BE2C (cell line): ENCODE results near the gene EPHB2.

Experiments
- DNase-seq: peaks from one replicate; pipeline ENCODE4 v3.0.0-alpha.2; 2020
- H3K27me3 ChIP-seq: fragments of 250-450 bp; sonication (Bioruptor Pico); 2 replicates; pipeline ENCODE4 v1.5.1; 2020; ENCODE audit warnings: mild to moderate bottlenecking
- H3K36me3 ChIP-seq: fragments of 250-450 bp; sonication (Bioruptor Pico); 2 replicates; pipeline ENCODE4 v1.5.1; 2020; ENCODE audit warnings: mild to moderate bottlenecking
- H3K4me1 ChIP-seq: fragments of 250-450 bp; sonication (Bioruptor Pico); 2 replicates; pipeline ENCODE4 v1.5.1; 2020
- H3K4me3 ChIP-seq: 2 replicates; pipeline ENCODE4 v1.5.1; 2011; ENCODE audit warnings: low read depth, low read length
- H3K9me3 ChIP-seq: fragments of 250-450 bp; sonication (Bioruptor Pico); 2 replicates; pipeline ENCODE4 v1.5.1; 2020
- CTCF ChIP-seq: IDR thresholded peaks from 2 replicates; pipeline ENCODE4 v1.5.1; 2012; ENCODE audit warnings: mild to moderate bottlenecking, low read depth, low read length

Gene EPHB2

GRCh38 chr1:22677931-22678896 is 32.4 kb upstream of the EPHB2 start:
- no peaks in the 10 kb centered on the region for H3K4me1 ChIP-seq
- no peaks in the 10 kb centered on the region for H3K9me3 ChIP-seq
- no peaks in the 10 kb centered on the region for H3K27me3 ChIP-seq
- no peak overlapping the region for H3K4me3 ChIP-seq
- no peak for DNase-seq
- H3K36me3 ChIP-seq: no peaks in the 10 kb centered on the region
- TF ChIP-seq CTCF: no peak

- Histone ChIP-seq H3K9me3 (no peaks in the 10 kb centered on the region), H3K27me3 (no peaks in the 10 kb centered on the region), H3K4me3 (no peak overlapping the region), H3K36me3 (no peaks in the 10 kb centered on the region), H3K4me1 (no peaks in the 10 kb centered on the region)
- no peak for DNase-seq
- TF ChIP-seq CTCF: no peak
Measured at GRCh38 chr1:22680726-22681125, 29.9 kb upstream of the EPHB2 start.

DNA sequence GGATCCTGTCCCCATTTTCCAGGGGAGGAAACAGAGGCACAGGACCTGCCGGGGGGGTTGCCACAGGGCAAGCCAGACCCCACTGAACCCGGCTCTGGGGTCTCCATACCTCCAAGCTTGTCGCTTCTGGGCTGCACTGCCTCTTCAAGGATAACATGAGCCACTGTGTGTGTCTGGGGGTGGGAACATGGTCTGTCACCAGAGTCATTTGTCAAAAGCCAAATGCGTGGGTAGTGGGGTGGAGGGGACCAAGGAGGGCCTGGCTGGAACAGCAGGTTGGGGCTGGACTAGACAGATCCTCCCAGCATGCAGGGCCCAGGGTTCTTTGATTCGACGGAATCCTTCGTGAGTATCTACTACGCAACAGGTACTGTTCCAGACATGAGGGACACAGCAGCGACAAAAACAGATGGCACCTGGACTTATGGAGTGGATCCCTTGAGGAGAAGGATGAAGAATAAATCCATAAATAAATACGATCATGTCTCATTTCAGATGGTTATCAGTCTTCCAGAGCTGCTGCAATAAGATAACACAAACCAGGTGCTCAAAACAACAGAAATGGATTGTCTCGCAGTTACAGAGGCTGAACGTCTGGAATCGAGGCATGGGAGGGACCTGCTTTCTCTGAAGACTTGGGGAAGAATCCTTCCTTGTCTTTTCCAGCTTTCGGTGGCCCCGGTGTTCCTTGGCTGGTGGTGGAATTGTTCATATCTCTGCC is 28.9 kb upstream of the EPHB2 start:
- Histone ChIP-seq H3K36me3 (no peaks in the 10 kb centered on the region), H3K9me3 (no peaks in the 10 kb centered on the region), H3K27me3 (no peaks in the 10 kb centered on the region), H3K4me3 (no peak overlapping the region), H3K4me1 (no peaks in the 10 kb centered on the region)
- TF ChIP-seq CTCF: no peak
- no peak for DNase-seq

DNA sequence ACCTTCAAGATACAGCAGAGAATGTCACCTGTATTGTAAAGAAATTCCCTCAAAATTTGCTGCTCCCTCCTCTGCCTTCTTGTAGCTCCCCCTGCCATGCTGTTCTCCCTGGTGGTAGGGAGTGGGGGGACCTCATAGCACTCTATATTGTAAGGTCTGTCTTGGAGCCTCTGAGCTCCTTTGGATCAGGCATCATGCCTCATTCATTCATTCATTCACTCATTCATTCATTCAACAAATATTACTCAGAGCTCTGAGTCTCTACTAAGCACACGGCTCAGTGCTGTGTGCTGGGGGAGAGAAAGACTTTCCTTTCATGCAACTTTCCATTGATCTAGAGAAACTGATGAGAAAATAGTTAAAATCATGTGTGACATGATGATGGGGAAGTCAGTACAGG is 27.1 kb upstream of the EPHB2 start:
- H3K4me3 ChIP-seq: no peak overlapping the region
- no peaks in the 10 kb centered on the region for H3K27me3 ChIP-seq
- no peaks in the 10 kb centered on the region for H3K4me1 ChIP-seq
- no peaks in the 10 kb centered on the region for H3K9me3 ChIP-seq
- DNase-seq: no peak
- H3K36me3 ChIP-seq: no peaks in the 10 kb centered on the region
- no peak for TF ChIP-seq CTCF

DNA sequence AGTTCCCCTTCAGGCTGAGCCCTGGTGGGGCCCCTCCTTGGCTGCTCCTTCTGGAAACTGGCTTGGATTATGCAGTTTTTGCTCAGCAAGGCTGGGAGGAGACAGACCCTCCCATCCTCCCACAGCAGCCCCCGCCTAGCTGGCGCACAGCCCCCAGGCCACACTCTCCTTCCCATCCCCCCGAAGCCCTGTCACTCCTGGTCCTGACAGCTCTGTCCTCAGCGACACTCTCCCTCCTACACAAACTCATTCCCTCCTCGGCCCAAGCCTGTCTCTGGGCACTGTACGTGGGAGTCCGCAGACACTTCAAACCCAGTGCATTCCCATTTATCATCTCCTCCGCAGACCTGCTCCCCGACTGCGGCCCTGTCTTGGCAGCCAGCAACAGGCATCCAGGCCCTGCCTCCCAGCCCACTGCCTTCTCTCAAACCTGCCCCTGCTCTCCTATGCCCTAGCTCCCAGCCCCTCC is 25.0 kb upstream of the EPHB2 start:
- Histone ChIP-seq H3K9me3 (no peaks in the 10 kb centered on the region), H3K4me3 (no peak overlapping the region), H3K27me3 (no peaks in the 10 kb centered on the region), H3K36me3 (no peaks in the 10 kb centered on the region), H3K4me1 (no peaks in the 10 kb centered on the region)
- DNase-seq: no peak
- no peak for TF ChIP-seq CTCF
